ENCODE results near the gene STIP1.

The STIP1 gene

DNA sequence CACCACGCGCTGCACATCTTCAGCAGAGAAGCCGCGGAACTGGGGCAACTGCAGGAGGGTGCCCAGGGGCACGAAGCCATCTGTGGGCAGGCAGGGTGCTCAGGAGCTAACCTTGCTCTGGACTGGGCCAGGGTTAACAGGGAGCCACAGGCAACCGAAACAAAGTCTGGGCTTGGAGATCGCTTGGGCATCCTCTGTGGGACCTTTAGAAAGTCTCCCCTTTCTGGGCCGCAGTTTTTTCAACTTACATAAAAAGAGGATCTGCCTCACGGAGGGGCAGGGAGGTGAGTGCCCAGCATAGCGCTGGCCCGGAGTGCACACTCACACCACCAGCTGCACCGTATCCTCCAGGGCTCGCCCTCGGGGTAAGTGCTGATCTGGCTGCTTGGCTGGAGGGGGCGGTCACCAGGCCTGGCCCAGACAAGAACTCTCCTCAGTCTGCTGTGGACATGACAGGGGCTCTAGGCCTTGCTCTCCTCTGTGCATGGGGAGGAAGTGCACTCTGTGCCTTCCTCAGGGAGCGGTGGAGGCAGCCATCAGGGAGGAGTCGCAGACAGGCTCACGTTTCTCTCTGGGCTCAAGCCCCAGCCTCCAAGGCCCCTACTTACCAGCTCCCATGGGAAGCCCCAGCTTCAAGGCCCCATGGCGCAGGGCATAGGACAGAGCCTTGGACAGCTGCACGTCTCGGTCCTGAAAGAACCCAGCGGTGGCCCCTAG lies 39.1 kb downstream of the STIP1 start:
- DNase-seq: no peak

DNA sequence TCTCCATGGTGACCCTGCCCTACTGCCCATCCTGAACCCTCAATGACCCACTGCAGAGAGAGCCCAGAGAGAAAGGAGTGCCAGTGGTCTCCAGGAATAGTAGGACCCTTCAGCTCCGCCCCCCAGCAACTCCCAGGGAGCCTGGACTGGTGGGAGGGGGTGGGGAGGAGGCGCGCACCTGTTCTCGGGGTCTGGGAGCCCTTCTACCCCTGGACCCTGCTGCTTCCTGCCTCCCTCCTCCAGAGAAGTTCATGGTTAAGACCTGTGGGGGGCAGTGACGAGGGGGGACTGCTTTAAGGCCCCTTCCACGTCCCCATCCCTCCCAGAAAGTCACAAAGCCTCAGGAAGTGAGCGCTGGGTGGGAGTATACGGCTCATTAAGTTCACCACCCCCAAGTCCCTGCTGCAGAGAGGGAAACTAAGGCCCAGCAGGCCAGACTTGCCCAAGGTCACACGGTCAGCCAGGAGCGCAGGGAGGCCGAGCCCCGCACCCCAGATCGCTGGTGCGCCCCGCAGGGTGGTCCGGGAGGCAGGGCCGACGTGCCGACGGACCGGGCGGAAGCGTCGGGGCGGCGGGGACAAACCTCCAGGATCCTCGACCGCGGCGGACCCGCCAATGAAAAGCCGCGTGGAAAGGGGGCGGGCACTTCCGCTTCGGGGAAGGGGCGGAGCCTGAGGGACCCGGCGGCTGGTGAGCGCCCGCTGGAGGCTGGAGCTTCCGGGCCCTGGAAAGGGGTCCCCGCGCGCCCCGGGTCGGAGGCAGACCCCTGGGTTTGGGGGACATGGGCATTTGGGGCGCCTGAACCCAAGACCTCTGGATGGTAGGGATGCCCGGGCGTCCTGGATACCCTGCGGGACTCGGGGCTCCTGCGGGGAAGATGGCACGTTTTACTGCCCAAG lies 39.9 kb downstream of the STIP1 start, which contains the start of the genes NUDT22 and TRPT1:
NUDT22 (plus strand) TSS at position 667 of the 899 bp plus-strand sequence. CDS start 379 bp downstream, outside the sequence.
TRPT1 (minus strand) TSS at position 579 of the 899 bp plus-strand sequence; CDS start at position 253, 326 bp downstream.
- DNase-seq: peak; percentile 83

DNA sequence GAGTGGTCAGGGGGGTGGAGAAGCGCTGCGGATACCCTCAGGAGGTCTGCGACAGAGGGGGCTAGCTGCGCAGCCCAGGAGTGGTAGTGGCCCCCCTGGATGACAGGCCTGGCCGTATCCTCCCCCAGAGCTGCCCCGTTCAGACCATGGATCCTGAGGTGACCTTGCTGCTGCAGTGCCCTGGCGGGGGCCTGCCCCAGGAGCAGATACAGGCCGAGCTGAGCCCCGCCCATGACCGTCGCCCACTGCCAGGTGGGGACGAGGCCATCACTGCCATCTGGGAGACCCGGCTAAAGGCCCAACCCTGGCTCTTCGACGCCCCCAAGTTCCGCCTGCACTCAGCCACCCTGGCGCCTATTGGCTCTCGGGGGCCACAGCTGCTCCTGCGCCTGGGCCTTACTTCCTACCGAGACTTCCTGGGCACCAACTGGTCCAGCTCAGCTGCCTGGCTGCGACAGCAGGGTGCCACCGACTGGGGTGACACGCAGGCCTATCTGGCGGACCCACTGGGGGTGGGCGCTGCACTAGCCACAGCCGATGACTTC lies 40.6 kb downstream of the STIP1 start:
- DNase-seq: peak; percentile 52

DNA sequence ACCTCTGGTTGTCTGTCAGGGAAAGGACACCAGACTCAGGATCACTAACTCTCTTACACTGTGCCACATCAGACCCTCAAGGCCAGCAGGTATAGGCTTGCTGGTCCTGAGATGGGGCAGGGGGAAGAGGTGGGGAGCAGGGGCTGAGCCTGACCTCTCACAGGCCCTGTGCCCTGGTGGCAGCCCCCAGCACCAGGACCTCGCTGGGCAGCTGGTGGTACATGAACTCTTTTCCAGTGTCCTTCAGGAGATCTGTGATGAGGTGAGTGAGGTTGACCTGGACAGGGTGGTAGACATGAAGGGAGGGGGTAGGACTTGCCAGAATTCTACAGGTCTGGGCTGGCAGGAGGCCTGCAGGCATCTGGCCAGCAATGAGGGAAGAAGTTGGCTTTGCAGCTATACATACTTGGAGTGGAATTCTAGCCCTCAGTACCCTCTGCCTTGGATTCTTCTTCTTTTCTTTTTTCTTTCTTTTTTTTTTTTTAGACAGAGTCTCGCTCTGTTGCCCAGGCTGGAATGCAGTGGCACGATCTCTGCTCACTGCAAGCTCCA lies 41.5 kb downstream of the STIP1 start:
- DNase-seq: no peak

DNA sequence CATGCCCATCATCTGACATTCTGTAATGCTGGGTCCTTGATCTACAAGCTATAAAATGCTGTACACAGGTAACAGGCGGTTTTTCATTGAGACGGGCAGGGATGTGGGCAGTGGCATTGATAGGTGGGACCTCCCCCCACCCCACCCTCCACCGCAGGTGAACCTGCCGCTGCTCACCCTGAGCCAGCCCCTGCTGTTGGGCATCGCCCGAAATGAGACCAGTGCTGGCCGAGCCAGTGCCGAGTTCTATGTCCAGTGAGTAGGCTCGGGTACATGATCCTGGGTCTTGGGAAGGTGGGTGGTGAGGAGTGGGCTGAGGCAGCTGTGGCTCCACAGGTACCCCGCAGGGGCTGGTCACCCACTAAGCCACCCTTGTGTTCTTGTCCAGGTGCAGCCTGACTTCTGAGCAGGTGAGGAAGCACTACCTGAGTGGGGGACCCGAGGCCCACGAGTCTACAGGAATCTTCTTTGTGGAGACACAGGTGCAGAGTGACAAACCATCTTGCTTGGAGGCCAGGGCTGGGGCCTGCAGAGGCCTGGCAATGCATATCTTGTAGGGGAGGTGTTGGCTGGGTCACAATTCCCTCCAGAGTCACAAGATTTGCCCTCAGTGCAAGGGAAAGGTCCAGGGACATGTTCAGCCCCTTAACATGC lies 43.2 kb downstream of the STIP1 start:
- DNase-seq: no peak

DNA sequence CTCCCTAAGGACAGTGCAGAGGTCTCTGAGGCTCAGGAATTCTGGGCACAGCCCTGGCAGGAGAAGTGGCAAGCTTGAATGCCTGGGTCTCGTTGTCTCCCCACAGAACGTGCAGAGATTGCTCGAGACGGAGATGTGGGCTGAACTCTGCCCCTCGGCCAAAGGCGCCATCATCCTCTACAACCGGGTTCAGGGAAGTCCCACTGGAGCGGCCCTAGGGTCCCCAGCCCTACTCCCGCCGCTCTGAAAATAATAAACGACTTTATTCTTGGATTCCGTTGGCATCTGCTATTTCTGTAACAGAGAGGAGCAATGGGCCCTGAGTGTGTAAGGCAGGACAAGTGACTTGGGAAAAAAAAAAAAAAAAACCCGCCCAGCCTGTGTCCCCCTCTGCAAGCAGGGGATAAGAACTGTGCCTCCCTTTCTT lies 43.8 kb downstream of the STIP1 start:
- no peak for DNase-seq

DNA sequence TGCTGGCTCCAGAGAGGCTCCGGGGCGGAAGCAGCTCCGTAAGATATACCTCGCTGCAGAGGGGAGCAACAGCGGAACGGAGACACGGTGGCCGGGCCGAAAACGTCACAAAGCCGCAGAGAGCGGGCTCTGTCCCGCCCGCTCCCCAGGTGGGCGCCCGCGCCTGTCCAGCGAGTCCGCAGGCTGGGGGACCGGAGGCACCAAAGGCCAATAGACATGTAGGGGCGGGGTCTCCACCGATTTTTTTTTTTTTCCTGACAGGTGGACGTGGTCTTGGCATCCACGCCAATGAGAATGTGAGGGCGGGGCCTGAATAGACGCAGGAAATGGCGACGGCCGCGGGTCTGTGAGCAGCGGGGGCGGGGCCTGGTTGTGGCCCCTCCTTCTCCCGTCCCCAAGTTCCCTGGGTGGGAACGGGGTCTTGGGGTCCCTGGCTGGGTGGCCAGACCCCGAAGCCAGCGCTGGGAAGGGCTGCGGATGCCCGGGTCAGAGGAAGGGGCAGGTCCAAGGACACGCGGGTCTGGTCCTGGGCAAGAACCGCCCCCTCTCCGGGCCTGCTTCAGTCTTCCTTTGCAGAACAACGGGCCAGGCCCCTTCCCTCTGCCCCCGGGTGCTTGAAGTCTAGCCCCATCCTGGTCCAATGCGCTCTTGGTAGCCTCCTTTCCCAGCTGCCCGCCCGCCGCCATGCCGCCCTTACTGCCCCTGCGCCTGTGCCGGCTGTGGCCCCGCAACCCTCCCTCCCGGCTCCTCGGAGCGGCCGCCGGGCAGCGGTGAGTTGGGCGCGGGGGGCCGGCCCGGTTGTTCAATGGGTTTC lies 44.4 kb downstream of the STIP1 start, which contains the start of gene DNAJC4:
DNAJC4 (plus strand) TSS at position 378 of the 814 bp plus-strand sequence; CDS start at position 685, 307 bp downstream.
- DNase-seq: peak; percentile 91

DNA sequence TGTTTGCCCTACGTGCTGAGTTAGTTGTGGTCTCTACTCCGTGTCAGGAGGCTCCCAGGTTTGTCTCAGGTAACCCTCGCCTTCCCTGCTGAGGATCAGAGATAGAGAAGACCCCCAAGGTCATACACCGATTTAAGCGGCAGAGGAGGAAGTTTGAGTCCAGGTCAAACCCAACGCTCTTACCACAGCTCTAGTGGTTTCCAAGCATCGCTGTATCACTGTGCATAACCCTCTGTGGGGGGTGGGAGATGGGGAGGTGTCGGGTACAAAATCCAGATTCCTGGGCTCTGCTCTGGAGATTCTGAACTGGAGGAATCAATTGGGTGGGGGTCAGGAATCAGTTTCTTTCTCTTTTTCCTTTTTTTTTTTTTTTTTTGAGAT lies 45.0 kb downstream of the STIP1 start:
- DNase-seq: no peak

DNA sequence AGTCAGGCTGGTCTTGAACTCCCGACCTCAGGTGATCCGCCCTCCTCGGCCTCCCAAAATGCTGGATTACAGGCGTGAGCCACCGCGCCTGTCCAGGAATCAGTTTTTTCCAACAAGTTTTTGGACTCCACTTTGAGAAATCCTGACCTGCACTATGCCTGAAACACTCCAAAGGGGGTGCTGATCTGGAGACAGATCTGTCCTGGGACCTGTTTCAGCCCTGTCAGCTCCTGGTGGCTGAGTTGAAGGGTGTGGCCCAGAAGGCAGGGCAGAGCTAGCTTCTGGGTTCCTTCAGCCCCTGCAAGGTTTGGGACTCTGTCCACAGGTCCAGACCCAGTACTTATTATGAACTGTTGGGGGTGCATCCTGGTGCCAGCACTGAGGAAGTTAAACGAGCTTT lies 45.6 kb downstream of the STIP1 start:
- DNase-seq: no peak

DNA sequence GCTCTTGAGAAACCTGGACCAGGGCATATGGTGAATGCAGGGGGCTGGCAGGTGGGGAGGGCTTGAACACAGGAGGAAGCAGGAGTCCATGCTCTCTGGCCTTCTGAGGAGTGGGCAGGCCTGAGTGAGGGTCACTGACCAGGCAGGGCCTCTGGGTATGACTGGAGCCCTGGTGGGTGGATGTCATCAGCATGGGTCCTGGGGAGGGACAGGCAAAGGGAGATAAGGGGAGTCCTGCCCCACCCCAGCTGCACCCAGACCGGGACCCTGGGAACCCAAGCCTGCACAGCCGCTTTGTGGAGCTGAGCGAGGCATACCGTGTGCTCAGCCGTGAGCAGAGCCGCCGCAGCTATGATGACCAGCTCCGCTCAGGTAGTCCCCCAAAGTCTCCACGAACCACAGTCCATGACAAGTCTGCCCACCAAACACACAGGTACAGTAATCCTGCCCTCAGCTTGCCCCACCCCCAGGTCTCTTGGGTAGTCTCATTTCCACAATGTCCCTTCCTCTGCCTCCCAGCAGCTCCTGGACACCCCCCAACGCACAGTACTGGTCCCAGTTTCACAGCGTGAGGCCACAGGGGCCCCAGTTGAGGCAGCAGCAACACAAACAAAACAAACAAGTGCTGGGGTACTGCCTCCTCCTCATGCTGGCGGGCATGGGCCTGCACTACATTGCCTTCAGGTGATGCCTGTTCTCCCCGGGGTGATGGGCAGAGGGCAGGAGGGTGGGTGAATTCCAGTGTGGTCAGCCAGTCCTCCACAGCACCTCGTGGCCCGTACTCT lies 46.4 kb downstream of the STIP1 start:
- no peak for DNase-seq

DNA sequence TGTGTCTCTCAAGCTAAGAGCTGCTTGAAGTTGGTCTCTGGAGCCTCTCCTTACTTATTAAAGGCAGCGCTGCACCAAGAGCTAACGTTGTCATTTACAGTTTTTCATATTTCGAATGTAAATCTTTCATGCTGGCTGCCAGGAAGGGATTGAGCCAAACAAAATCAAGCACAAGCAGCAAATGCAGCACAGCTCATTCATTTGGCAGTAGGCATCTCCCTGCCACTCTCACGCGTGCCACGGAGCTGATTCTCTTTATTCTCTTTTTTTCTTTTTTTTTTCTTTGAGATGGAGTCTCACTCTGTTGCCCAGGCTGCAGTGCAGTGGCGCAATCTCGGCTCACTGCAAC lies 47.0 kb downstream of the STIP1 start:
- no peak for DNase-seq

DNA sequence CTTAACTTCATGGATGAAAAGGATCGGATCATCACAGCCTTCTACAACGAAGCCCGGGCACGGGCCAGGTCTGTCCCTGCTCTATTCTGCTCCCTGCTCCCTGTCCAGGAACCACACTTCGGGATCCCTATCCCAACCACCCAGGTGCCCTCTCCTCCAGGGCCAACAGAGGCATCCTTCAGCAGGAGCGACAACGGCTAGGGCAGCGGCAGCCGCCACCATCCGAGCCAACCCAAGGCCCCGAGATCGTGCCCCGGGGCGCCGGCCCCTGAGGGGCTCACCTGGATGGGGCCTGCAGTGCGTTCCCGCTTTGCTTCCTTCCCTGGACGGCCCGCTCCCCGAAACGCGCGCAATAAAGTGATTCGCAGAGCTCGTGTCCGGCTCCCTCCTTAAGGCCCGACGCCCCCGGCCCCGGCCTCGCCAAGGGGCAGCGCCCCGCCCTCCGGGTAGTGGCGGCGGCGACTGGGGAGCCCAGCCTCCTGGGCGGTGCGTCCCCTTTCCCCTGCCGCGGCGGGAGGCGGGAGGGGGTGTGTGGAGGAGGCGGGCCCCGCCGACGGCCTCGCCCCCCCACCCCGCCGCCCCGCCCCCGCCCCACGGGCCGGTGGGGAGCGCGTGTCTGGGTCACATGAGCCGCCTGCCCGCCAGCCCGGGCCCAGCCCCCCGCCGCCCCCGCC lies 48.1 kb downstream of the STIP1 start, which contains the start of gene VEGFB:
VEGFB (plus strand) TSS at position 672 of the 674 bp plus-strand sequence. CDS start 250 bp downstream, outside the sequence.
- peak; percentile 52 for DNase-seq

DNA sequence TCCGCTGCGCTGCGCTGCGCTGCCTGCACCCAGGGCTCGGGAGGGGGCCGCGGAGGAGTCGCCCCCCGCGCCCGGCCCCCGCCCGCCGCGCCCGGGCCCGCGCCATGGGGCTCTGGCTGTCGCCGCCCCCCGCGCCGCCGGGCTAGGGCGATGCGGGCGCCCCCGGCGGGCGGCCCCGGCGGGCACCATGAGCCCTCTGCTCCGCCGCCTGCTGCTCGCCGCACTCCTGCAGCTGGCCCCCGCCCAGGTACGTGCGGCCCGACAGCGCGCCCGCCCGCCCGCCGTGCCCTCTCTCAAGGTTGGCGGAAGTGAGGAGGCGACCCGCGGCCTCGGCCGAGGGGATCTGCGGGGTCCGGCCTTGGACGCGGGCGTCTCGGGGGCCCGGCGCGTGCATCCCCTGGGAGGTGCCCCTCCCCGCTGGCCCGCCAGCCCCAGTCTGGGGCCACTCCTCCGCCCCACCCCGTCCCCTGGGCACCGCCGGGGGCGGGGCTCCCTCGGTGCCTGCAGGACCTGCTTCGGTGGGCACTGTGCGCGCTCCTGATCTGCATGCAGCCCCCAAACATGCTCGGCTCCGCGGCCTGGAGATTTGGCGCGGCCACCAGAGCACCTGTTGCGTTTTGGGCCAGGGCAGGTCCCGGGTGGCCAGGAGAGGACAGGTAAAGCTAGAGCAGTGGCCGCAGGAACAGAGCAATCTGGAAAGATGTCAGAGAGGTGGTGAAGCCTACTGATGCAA lies 48.8 kb downstream of the STIP1 start:
- DNase-seq: peak; percentile 48

DNA sequence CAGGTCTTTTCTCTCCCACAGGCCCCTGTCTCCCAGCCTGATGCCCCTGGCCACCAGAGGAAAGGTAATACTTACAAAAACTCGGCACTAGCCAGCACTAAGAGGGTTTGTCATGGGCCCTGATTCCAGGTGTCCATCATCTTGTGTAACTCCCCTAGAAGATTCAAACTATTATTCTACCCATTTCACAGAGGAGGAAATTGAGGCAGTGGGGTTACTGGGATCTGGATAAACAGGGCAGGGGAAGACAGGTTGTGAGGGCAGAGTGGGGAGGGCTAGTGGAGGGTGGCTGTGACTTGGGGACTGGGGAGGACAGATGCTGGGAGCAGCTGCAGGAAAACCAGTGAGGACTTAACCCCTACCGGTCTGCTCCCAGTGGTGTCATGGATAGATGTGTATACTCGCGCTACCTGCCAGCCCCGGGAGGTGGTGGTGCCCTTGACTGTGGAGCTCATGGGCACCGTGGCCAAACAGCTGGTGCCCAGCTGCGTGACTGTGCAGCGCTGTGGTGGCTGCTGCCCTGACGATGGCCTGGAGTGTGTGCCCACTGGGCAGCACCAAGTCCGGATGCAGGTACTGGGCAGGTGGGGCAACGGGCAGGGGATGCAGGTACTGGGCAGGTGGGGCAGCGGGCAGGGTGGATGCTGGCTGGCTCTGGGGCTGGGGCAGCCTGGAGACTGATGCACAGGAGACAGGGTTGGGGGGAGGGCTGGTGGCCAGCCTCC lies 49.6 kb downstream of the STIP1 start:
- DNase-seq: no peak

DNA sequence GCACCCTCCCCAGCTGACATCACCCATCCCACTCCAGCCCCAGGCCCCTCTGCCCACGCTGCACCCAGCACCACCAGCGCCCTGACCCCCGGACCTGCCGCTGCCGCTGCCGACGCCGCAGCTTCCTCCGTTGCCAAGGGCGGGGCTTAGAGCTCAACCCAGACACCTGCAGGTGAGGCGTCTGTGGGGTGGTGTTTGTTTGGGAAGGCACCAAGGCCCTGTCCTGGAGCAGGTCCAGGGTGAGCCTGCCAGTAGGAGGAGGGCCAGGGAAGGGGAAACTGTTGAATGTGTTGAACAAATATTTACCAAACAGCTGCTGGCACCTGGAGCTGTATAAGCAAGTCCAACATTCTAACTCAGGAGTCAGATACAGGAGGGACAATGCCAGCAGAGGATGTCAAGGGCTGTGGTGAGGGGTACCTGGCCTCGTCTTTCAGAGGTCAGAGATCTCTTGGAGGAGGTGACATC lies 51.5 kb downstream of the STIP1 start:
- DNase-seq: no peak

DNA sequence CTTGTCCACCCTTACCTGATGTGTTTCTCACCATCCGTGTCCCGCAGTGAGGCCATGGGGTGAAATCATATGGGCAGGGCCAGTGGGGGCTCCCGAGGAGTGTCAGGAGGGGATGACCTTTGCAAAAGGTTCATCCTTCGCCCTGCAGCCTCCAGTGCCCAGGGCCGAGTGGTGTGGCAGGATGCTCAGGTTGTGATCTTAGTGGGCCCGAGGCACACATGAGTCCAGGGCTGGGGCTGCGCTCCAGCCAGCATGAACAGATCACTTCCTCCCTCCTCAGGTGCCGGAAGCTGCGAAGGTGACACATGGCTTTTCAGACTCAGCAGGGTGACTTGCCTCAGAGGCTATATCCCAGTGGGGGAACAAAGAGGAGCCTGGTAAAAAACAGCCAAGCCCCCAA lies 52.1 kb downstream of the STIP1 start:
- DNase-seq: no peak

DNA sequence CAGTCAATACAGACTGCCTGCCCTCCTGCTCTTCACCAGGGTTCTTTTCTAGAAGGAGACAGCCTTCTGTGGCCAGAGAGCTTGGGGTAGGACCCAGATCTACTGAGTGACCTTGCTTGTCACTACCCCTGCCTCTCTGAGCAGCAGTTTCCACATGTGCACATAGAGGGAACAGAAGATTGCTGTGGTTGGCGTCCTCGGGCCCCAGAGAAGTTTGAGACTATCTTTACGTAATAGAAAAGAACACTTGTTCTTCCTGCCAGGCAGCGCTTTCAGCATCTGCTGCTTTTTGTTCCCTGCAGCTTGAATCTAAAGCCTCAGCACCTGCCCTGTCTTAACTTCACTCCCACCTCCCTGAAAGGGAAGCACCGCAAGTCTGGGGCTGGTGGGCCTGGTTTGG lies 53.0 kb downstream of the STIP1 start:
- no peak for DNase-seq

DNA sequence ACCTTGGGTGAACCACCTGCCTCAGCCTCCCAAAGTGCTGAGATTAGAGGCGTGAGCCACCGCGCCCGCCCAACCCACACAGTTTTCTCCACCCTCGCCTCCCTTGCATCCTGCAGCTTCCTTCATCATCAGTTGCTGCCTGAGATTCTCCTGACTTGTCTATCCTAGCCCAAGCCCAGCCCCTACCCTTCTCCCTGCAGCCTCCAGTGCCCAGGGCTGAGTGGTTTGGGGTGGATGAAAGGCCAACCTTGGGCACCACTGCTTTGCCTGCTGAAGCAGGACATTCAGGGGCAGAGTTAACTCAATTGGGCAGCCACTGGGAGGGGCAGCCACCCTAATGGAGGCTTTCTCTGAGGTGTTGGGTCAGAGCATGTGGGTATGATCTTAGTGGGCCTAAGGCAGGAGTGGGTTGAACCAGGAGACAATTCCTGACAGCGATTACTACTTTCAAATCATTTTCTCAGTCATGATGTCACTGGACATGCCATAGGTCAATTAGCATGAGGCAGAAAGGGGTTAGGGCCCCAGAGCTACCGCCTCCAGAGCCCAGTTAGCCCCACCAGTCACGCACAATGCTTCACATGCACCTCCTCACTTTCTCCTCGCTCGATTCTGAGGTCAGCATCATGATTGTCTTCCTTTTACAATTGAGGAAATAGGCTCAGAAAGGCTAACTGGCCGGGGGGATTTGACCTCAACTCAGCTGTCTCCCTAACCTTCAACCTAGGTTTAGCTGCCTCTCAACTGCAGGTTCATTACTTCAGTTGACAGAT lies 53.9 kb downstream of the STIP1 start:
- DNase-seq: no peak

Data from NCI-H2171 treated with DMSO at 0.1 percent for 48 hours (cell line).